Measurements from ENCODE around the gene AMOTL1. TPM values are rescaled to one million over a fixed set of nuclear protein-coding genes. Genes with fewer than 3 reads are reported as not detected.

The AMOTL1 gene
- total RNA-seq, 4 donors from 2014 or later: 34.1 to 51.2 (median 41.0) TPM

GRCh38 chr11:94741022-94741679, 27.0 kb upstream of the AMOTL1 start:
- Histone ChIP-seq H3K27ac (no peak overlapping the region), H3K27me3 (no peaks in the 10 kb centered on the region), H3K36me3 (no peaks in the 10 kb centered on the region), H3K4me3 (replicated peaks in 1 of 3) (peak overlapping the region in 2 of 3 donors; percentile 16 to 35), H3K9me3 (no peaks in the 10 kb centered on the region), H3K4me1 (peaks cover 4 to 6% of the 10 kb centered on the region in 2 donors)
- WGBS, 2 donors: 0 to 1% methylated on average over 20 to 35 of the region's 35 CpGs
- DNase-seq: peak; percentile 30 to 31
- intact Hi-C loops (cut with DNase I): loop anchor here (10.0 kb wide), 1 partner anchor 116 kb away; no protein-coding TSS in a partner anchor
- TF ChIP-seq POLR2A (IDR thresholded peaks at IDR 0.05) (no peak), CTCF (IDR thresholded peaks at IDR 0.05) (peak in 4 of 6 experiments; percentile 37 to 56 (median 52))

GRCh38 chr11:94742665-94743064, 25.5 kb upstream of the AMOTL1 start:
- intact Hi-C loops (cut with DNase I): loop anchor here (10.0 kb wide), 1 partner anchor 118 kb away; no protein-coding TSS in a partner anchor
- WGBS, 2 donors: 100% methylated on average over 2 of the region's 2 CpGs
- H3K27ac ChIP-seq: no peak overlapping the region

GRCh38 chr11:94746721-94747120, 21.4 kb upstream of the AMOTL1 start:
- Histone ChIP-seq H3K36me3 (no peaks in the 10 kb centered on the region), H3K4me3 (replicated peaks in 1 of 3) (no peak overlapping the region), H3K4me1 (peaks cover 0 to 8% of the 10 kb centered on the region in 2 donors), H3K9me3 (no peaks in the 10 kb centered on the region), H3K27ac (no peak overlapping the region), H3K27me3 (no peaks in the 10 kb centered on the region)
- no peak for TF ChIP-seq CTCF (IDR thresholded peaks at IDR 0.05)
- TF ChIP-seq POLR2A (IDR thresholded peaks at IDR 0.05): no peak
- WGBS, 2 donors: 82 to 89% methylated on average over 3 of the region's 3 CpGs
- DNase-seq: no peak
- intact Hi-C loops (cut with DNase I): loop anchor here (10.0 kb wide), 1 partner anchor 122 kb away; no protein-coding TSS in a partner anchor

More at GRCh38 chr11:94742665-94743064, 25.5 kb upstream of the AMOTL1 start:
- H3K9me3 ChIP-seq: no peaks in the 10 kb centered on the region
- H3K4me3 ChIP-seq (replicated peaks in 1 of 3): no peak overlapping the region
- H3K4me1 ChIP-seq: peaks cover 4 to 6% of the 10 kb centered on the region in 2 donors
- H3K36me3 ChIP-seq: no peaks in the 10 kb centered on the region
- no peaks in the 10 kb centered on the region for H3K27me3 ChIP-seq
- TF ChIP-seq CTCF (IDR thresholded peaks at IDR 0.05): no peak
- TF ChIP-seq POLR2A (IDR thresholded peaks at IDR 0.05): no peak
- no peak for DNase-seq

GRCh38 chr11:94747146-94747545, 21.0 kb upstream of the AMOTL1 start:
- Histone ChIP-seq H3K4me3 (replicated peaks in 1 of 3) (no peak overlapping the region), H3K27me3 (no peaks in the 10 kb centered on the region), H3K4me1 (peaks cover 0 to 8% of the 10 kb centered on the region in 2 donors), H3K9me3 (no peaks in the 10 kb centered on the region), H3K27ac (no peak overlapping the region), H3K36me3 (no peaks in the 10 kb centered on the region)
- TF ChIP-seq CTCF (IDR thresholded peaks at IDR 0.05): no peak
- no peak for TF ChIP-seq POLR2A (IDR thresholded peaks at IDR 0.05)
- no peak for DNase-seq
- intact Hi-C loops (cut with DNase I): loop anchor here (10.0 kb wide), 1 partner anchor 122 kb away; no protein-coding TSS in a partner anchor

- no peak overlapping the region for H3K27ac ChIP-seq
- no peaks in the 10 kb centered on the region for H3K27me3 ChIP-seq
- H3K36me3 ChIP-seq: no peaks in the 10 kb centered on the region
- peaks cover 0 to 8% of the 10 kb centered on the region in 2 donors for H3K4me1 ChIP-seq
- 93% methylated on average over 4 of the region's 4 CpGs for WGBS, 2 donors
- no peak for TF ChIP-seq POLR2A (IDR thresholded peaks at IDR 0.05)
- TF ChIP-seq CTCF (IDR thresholded peaks at IDR 0.05): no peak
- H3K4me3 ChIP-seq (replicated peaks in 1 of 3): no peak overlapping the region
- no peaks in the 10 kb centered on the region for H3K9me3 ChIP-seq
- no peak for DNase-seq
- intact Hi-C loops (cut with DNase I): loop anchor here (10.0 kb wide), 1 partner anchor 123 kb away; no protein-coding TSS in a partner anchor
These were observed 20.5 kb upstream of the AMOTL1 start for GRCh38 chr11:94747601-94748041.
